Measurements from ENCODE around the gene RAB19.

DNA sequence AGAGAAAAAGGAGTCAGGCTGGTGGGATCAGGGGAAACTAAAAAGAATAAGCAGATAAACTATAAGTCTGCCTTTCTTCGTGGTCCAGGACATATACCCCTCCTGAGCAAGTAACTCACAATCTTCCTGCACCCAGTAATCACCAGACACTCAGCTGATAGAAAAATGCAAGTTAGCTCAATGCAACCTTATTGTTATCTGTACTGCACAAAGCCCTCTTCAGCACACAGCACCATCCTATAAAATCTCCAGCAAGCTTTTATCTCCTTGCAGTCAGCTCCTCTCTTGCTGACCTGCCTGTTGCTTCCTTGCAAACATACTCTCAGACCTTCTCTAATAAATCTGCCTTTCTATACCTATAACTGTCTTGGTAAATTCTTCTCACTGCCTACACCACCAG, 12.2 kb upstream of the RAB19 start:
- TF ChIP-seq, protein P1, sequence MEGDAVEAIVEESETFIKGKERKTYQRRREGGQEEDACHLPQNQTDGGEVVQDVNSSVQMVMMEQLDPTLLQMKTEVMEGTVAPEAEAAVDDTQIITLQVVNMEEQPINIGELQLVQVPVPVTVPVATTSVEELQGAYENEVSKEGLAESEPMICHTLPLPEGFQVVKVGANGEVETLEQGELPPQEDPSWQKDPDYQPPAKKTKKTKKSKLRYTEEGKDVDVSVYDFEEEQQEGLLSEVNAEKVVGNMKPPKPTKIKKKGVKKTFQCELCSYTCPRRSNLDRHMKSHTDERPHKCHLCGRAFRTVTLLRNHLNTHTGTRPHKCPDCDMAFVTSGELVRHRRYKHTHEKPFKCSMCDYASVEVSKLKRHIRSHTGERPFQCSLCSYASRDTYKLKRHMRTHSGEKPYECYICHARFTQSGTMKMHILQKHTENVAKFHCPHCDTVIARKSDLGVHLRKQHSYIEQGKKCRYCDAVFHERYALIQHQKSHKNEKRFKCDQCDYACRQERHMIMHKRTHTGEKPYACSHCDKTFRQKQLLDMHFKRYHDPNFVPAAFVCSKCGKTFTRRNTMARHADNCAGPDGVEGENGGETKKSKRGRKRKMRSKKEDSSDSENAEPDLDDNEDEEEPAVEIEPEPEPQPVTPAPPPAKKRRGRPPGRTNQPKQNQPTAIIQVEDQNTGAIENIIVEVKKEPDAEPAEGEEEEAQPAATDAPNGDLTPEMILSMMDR (conservative IDR thresholded peaks at IDR 0.05; ENCODE audit: low read depth, low read length): no peak
- TF ChIP-seq EZH2 (IDR thresholded peaks at IDR 0.05; ENCODE audit: low read length, unreplicated experiment) (no peak), EZH2phosphoT487 (IDR thresholded peaks at IDR 0.05; ENCODE audit: borderline replicate concordance, low read length) (no peak)
